ENCODE measurements around the gene SMIM34. TPM values are rescaled to one million over a fixed set of nuclear protein-coding genes. Genes with fewer than 3 reads are reported as not detected.
"Not testable (repeated sequence)": the region's sequence is repeated elsewhere in the genome, so short reads cannot be mapped to it uniquely, and the experiment has no call there.

The SMIM34 gene
- 1 to 10 TPM in 2 of 6 donors, under 1 TPM in 3, not detected in 1; 0.24 to 5.2 (median 0.61) TPM for total RNA-seq

GRCh38 chr21:34423805-34424204 lies at the start of gene SMIM34:
TSS of gene SMIM34 (minus strand) at chr21:34423951. CDS start at chr21:34423839, 112 bp downstream.
- WGBS, 2 donors = no CpG with 5 or more reads among the region's 4 CpGs

GRCh38 chr21:34467333-34467732 lies 43.6 kb upstream of the SMIM34 start:
- not testable (repeated sequence) for H3K27ac ChIP-seq; H3K4me3 ChIP-seq; DNase-seq; ATAC-seq (ENCODE audit: low FRiP score in 2 of 2); H3K36me3 ChIP-seq; H3K27me3 ChIP-seq; H3K9me3 ChIP-seq; H3K4me1 ChIP-seq
- no CpG with 5 or more reads among the region's 3 CpGs for WGBS, 2 donors

More at GRCh38 chr21:34423805-34424204, at the start of gene SMIM34:
- not testable (repeated sequence) for DNase-seq; H3K9me3 ChIP-seq; H3K27ac ChIP-seq; ATAC-seq (ENCODE audit: low FRiP score in 2 of 2); H3K4me1 ChIP-seq; H3K27me3 ChIP-seq; H3K36me3 ChIP-seq; H3K4me3 ChIP-seq

GRCh38 chr21:34459426-34459825 lies 35.7 kb upstream of the SMIM34 start:
- not testable (repeated sequence) for H3K36me3 ChIP-seq, H3K27me3 ChIP-seq, H3K4me1 ChIP-seq, H3K9me3 ChIP-seq, H3K27ac ChIP-seq, H3K4me3 ChIP-seq, DNase-seq
- no CpG with 5 or more reads among the region's 36 CpGs for WGBS, 2 donors
- peak; percentile 30 to 64 for ATAC-seq (ENCODE audit: low FRiP score in 2 of 2)

- H3K36me3 ChIP-seq; DNase-seq; ATAC-seq (ENCODE audit: low FRiP score in 2 of 2); H3K27me3 ChIP-seq; H3K9me3 ChIP-seq; H3K4me1 ChIP-seq; H3K4me3 ChIP-seq; H3K27ac ChIP-seq: not testable (repeated sequence)
- WGBS, 2 donors = no CpG with 5 or more reads among the region's 7 CpGs
Observed at GRCh38 chr21:34458266-34458665, 34.5 kb upstream of the SMIM34 start.

GRCh38 chr21:34456180-34456579 lies 32.4 kb upstream of the SMIM34 start:
- not testable (repeated sequence) for H3K9me3 ChIP-seq; H3K4me3 ChIP-seq; DNase-seq; H3K27ac ChIP-seq; H3K27me3 ChIP-seq; H3K36me3 ChIP-seq; ATAC-seq (ENCODE audit: low FRiP score in 2 of 2); H3K4me1 ChIP-seq
- WGBS, 2 donors = no CpG with 5 or more reads among the region's 6 CpGs

GRCh38 chr21:34455628-34456027 lies 31.9 kb upstream of the SMIM34 start:
- not testable (repeated sequence) for DNase-seq; H3K27me3 ChIP-seq; H3K9me3 ChIP-seq; ATAC-seq (ENCODE audit: low FRiP score in 2 of 2); H3K36me3 ChIP-seq; H3K4me3 ChIP-seq; H3K27ac ChIP-seq; H3K4me1 ChIP-seq
- no CpG with 5 or more reads among the region's 10 CpGs for WGBS, 2 donors

GRCh38 chr21:34447018-34447417 lies 23.3 kb upstream of the SMIM34 start:
- not testable (repeated sequence) for H3K4me1 ChIP-seq; H3K4me3 ChIP-seq; ATAC-seq (ENCODE audit: low FRiP score in 2 of 2); H3K27ac ChIP-seq; DNase-seq; H3K9me3 ChIP-seq; H3K27me3 ChIP-seq; H3K36me3 ChIP-seq
- WGBS, 2 donors = no CpG with 5 or more reads among the region's 8 CpGs

GRCh38 chr21:34443486-34443885 lies 19.7 kb upstream of the SMIM34 start:
- not testable (repeated sequence) for H3K4me1 ChIP-seq, H3K36me3 ChIP-seq, H3K4me3 ChIP-seq, H3K27ac ChIP-seq, DNase-seq, H3K27me3 ChIP-seq, H3K9me3 ChIP-seq
- ATAC-seq (ENCODE audit: low FRiP score in 2 of 2) = peak in 1 of 2 donors; percentile 67
- WGBS, 2 donors = no CpG with 5 or more reads among the region's 4 CpGs

GRCh38 chr21:34429710-34430109 lies 6.0 kb upstream of the SMIM34 start:
- ATAC-seq (ENCODE audit: low FRiP score in 2 of 2); DNase-seq; H3K27me3 ChIP-seq; H3K36me3 ChIP-seq; H3K9me3 ChIP-seq; H3K27ac ChIP-seq; H3K4me3 ChIP-seq; H3K4me1 ChIP-seq: not testable (repeated sequence)
- no CpG with 5 or more reads among the region's 5 CpGs for WGBS, 2 donors

GRCh38 chr21:34428441-34428840 lies 4.7 kb upstream of the SMIM34 start:
- H3K4me1 ChIP-seq; H3K27me3 ChIP-seq; H3K27ac ChIP-seq; DNase-seq; H3K9me3 ChIP-seq; H3K4me3 ChIP-seq; ATAC-seq (ENCODE audit: low FRiP score in 2 of 2); H3K36me3 ChIP-seq: not testable (repeated sequence)
- WGBS, 2 donors = no CpG with 5 or more reads among the region's 6 CpGs

- H3K36me3 ChIP-seq; H3K4me1 ChIP-seq; H3K4me3 ChIP-seq; H3K9me3 ChIP-seq; H3K27me3 ChIP-seq; H3K27ac ChIP-seq; ATAC-seq (ENCODE audit: low FRiP score in 2 of 2); DNase-seq: not testable (repeated sequence)
- no CpG with 5 or more reads among the region's 8 CpGs for WGBS, 2 donors
Observed at GRCh38 chr21:34427339-34427738, 3.6 kb upstream of the SMIM34 start.

GRCh38 chr21:34417448-34418077 lies 6.2 kb downstream of the SMIM34 start:
- H3K27ac ChIP-seq; H3K36me3 ChIP-seq; H3K4me1 ChIP-seq; H3K27me3 ChIP-seq; DNase-seq; H3K9me3 ChIP-seq; H3K4me3 ChIP-seq; ATAC-seq (ENCODE audit: low FRiP score in 2 of 2): not testable (repeated sequence)
- WGBS, 2 donors = no CpG with 5 or more reads among the region's 5 CpGs

GRCh38 chr21:34407294-34407693 lies 16.5 kb downstream of the SMIM34 start:
- H3K9me3 ChIP-seq; H3K27me3 ChIP-seq; H3K27ac ChIP-seq; H3K4me3 ChIP-seq; H3K36me3 ChIP-seq; H3K4me1 ChIP-seq; ATAC-seq (ENCODE audit: low FRiP score in 2 of 2); DNase-seq: not testable (repeated sequence)
- no CpG with 5 or more reads among the region's 9 CpGs for WGBS, 2 donors

GRCh38 chr21:34406676-34407075 lies 17.1 kb downstream of the SMIM34 start:
- not testable (repeated sequence) for H3K27me3 ChIP-seq; H3K4me1 ChIP-seq; H3K9me3 ChIP-seq; H3K27ac ChIP-seq; H3K4me3 ChIP-seq; H3K36me3 ChIP-seq; ATAC-seq (ENCODE audit: low FRiP score in 2 of 2); DNase-seq
- no CpG with 5 or more reads among the region's 2 CpGs for WGBS, 2 donors

Measured in upper lobe of left lung (tissue), 6 donors.